ENCODE data around the gene TBL1Y.
"Not testable (repeated sequence)": the region's sequence is repeated elsewhere in the genome, so short reads cannot be mapped to it uniquely, and the experiment has no call there.

The TBL1Y gene

GRCh38 chrY:6974971-6975370 lies 64.5 kb downstream of the TBL1Y start:
- DNase-seq = peak; percentile 36

- DNase-seq = no peak
These were observed 67.3 kb downstream of the TBL1Y start for GRCh38 chrY:6977783-6978182.

GRCh38 chrY:6983221-6983620 lies 72.7 kb downstream of the TBL1Y start:
- DNase-seq = no peak

GRCh38 chrY:6987811-6988210 lies 77.3 kb downstream of the TBL1Y start:
- peak; percentile 33 for DNase-seq

- DNase-seq = no peak
These were observed 79.6 kb downstream of the TBL1Y start for GRCh38 chrY:6989886-6990620.

GRCh38 chrY:6992041-6992440 lies 81.5 kb downstream of the TBL1Y start:
- peak; percentile 15 for DNase-seq

GRCh38 chrY:6995987-6996386 lies 85.5 kb downstream of the TBL1Y start:
- no peak for DNase-seq

- DNase-seq = no peak
These were observed 87.1 kb downstream of the TBL1Y start for GRCh38 chrY:6997503-6998066.

- no peak for DNase-seq
These were observed 89.4 kb downstream of the TBL1Y start for GRCh38 chrY:6999905-7000304.

GRCh38 chrY:7002581-7002980 lies 92.1 kb downstream of the TBL1Y start:
- DNase-seq = peak; percentile 68

GRCh38 chrY:7007911-7008310 lies 97.4 kb downstream of the TBL1Y start:
- peak; percentile 4 for DNase-seq

GRCh38 chrY:7008578-7009355 lies 98.3 kb downstream of the TBL1Y start:
- no peak for DNase-seq

GRCh38 chrY:7013051-7013450 lies 102.6 kb downstream of the TBL1Y start:
- no peak for DNase-seq

GRCh38 chrY:7016521-7016920 lies 106.0 kb downstream of the TBL1Y start:
- DNase-seq = no peak

- no peak for DNase-seq
These were observed 107.0 kb downstream of the TBL1Y start for GRCh38 chrY:7017244-7018080.

- no peak for DNase-seq
These were observed 128.5 kb downstream of the TBL1Y start for GRCh38 chrY:7039037-7039436.

- no peak for DNase-seq
These were observed 130.2 kb downstream of the TBL1Y start for GRCh38 chrY:7040662-7041061.

- DNase-seq = no peak
These were observed 131.5 kb downstream of the TBL1Y start for GRCh38 chrY:7041983-7042382.

- DNase-seq = not testable (repeated sequence)
These were observed 142.0 kb downstream of the TBL1Y start for GRCh38 chrY:7052461-7052860.

- no peak for DNase-seq
These were observed 146.4 kb downstream of the TBL1Y start for GRCh38 chrY:7056886-7057285.

- no peak for DNase-seq
These were observed 168.2 kb downstream of the TBL1Y start for GRCh38 chrY:7078725-7079124.

GRCh38 chrY:7080548-7080947 lies 170.1 kb downstream of the TBL1Y start:
- not testable (repeated sequence) for DNase-seq

GRCh38 chrY:7085606-7086005 lies 175.1 kb downstream of the TBL1Y start:
- DNase-seq = peak; percentile 87
